HuH-7.5 (cell line): ENCODE measurements around the gene NPR3.
A peak's percentile ranks its signal among the peaks of the same experiment; 100 is the strongest.

Experiments
- DNase-seq: peaks from one replicate; pipeline ENCODE4 v3.0.0; 2011; ENCODE audit warnings: low spot score

The NPR3 gene, protein sequence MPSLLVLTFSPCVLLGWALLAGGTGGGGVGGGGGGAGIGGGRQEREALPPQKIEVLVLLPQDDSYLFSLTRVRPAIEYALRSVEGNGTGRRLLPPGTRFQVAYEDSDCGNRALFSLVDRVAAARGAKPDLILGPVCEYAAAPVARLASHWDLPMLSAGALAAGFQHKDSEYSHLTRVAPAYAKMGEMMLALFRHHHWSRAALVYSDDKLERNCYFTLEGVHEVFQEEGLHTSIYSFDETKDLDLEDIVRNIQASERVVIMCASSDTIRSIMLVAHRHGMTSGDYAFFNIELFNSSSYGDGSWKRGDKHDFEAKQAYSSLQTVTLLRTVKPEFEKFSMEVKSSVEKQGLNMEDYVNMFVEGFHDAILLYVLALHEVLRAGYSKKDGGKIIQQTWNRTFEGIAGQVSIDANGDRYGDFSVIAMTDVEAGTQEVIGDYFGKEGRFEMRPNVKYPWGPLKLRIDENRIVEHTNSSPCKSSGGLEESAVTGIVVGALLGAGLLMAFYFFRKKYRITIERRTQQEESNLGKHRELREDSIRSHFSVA

DNA sequence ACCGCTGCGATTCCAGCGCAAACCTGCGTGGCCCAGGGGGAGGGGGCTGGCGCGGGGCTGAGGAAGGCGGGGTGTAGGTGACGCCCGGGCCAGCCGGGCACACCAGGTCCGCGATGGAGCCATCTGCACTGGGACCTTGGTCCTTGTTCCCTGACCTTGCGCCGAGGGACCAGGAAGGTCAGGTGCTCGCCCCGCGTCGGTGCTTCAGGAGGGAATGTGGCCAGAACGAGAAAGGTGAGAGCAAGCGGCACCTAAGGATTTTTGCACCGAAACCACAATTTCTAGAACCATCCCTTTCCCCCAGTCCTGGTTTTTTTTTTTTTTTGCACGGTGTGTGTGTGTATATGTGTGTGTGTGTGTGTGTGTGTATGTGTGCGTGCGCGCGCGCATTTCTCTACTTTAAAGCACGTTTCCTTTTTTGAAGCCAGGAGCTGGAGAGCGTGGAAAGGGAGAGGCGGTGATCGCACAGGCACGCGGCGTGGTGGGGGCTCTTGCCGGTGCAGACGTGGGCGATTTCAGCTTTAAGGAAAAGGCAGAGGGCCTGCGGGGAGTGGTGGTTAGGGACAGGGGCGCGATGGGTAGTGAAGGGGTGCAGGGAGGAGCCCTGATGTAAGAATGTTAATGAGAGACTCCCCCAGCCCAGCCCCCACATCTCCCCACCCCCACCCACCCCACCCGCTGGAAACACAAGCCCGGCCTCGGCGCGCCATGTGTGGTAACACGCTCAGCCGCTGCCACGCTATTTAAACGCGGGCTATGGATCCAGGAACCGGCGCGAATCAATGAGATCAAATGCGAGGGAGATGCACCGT lies at the start of gene NPR3:
NPR3 (plus strand) TSS at position 772 of the 812 bp plus-strand sequence. CDS start 456 bp downstream, outside the sequence.
- peak; percentile 45 for DNase-seq

DNA sequence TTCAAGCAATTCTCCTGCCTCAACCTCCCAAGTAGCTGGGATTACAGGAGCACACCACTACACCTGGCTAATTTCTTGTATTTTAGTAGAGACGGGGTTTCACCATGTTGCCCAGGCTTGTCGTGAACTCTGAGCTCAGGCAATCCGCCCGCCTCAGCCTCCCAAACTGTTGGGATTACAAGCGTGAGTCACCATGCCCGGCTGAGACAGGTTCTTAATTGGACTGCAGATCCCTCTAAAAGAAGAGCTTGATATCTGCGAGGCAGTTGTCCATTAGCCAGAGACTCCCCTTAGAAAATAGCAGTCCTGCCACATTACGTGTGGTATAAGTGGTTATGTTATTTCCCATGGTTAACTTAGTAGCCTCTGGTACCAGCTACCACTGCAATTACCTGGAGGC lies 46.6 kb upstream of the NPR3 start:
- no peak for DNase-seq

DNA sequence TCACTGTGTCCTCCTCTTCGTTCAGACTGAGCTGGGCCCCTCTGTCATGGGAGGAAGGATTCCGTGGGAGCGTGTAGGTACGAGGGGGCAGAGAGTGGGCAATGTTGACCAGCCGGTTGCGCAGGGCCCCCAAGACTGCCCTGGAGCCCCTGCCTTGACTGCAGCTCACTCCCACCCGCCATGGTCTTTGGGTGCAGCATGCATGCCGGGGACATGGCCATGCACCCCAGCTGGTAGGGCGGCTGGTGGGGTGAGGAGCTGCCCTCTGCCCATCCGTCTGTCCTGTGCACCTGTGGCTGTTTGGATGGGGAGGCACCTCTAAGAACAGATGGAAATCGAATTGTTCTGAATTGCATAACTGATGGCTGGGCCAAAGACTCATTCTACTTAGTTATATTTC lies 42.6 kb upstream of the NPR3 start:
- DNase-seq: no peak

DNA sequence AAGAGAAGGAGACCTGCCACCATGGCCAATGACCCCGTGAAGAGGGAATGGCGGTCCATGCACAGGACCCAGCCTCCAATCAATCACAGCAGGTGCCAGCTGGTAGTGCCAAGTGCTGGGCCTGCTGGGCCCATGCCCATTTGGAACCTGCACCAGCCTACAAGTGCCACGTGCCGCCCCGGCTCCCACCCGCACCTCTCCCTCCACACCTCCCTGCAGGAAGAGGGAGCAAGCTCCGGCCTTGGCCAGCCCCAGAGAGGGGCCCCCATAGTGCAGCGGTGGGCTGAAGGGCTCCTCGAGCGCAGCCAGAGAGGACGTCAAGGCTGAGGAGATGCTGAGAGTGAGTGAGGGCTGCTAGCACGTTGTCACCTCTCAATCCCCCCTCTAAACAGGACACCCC lies 37.8 kb upstream of the NPR3 start:
- no peak for DNase-seq

DNA sequence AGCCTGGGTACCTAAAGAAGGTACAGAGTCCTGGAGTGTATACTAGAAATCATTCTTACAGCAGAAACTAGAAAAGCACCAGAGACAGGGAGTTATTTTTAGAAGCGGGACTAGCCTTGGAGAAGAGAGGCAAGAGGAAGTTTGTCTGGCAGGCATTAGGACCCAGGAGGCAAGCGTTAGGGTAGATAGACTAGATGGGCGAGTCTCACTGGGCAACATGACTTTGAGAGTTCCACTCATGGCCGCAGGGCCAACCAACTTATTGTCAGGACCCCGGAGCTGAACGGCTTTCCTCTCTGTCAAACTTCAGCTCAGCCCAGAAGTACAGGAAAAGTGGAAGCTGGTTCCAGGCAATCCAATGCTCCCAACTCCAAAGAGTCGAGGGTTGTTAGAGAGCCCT lies 34.1 kb upstream of the NPR3 start:
- DNase-seq: no peak

DNA sequence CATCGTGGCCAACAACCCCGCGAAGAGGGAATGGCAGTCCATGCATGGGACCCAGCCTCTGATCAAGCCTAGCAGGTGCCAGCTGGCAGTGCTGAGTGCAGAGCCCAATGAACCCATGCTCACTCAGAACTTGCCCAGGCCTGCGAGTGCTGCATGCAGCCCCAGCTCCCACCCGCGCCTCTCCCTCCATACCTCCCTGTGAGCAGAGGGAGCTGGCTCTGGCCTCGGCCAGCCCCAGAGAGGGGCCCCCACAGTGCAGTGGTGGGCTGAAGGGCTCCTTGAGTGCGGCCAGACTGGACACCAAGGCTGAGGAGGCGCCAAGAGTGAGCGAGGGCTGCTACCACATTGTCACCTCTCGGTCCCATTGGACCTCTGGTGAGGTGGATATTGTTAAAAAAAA lies 32.6 kb upstream of the NPR3 start:
- no peak for DNase-seq

DNA sequence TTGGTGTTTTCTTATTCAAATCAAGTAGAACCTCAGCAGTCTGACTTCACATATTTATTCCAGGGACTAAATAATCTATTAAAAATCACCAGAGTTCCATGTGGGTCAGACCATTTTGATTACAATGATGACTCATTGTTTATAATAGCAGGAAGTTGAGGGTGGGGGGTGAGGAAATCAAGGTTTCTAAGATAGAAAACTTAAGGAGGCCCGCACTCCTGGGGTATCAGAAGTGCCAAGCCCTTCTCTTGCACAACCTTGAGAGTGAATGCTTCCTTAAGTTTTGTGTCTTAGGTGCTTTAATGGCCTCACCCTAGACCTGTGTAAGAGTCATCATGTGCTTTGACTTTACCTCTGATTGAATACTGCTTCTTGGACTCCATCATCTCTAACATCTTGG lies 31.9 kb upstream of the NPR3 start:
- no peak for DNase-seq

DNA sequence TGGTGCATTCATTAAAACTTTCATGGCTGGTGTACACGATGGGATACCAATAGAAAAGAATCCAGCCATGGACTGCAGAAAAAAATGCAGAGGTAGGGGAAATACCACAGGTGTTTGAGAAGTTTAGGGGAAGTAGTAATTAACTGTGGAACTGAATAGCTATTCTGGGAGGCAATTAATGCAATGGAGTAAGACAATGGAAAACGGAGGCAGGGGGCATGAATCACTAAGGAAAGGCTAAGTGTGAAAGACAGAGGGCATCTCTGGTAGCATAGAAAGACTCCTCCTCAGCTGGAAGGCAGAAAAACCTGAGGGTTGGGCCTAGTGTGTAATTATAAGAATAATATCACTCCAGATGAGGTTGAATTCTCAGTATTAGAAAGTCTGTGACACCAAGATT lies 30.9 kb upstream of the NPR3 start:
- DNase-seq: no peak

DNA sequence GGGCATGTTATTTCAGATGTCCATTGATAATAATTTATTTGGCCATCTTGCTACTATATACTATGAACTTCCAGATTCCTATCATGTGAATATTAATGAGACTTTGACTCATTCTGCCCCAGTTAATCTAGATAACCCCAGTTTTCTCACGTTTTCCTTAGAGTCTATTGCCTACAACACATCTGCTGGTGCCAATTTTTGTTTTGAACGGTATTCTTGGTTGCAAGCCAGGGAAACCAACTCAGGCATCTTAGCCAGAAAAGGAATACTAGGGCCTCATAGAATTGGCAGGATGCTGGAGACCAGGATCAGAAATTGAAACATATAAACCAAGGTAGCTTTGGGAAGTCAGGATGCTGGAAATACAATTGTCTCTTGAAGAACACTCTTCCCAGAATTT lies 28.0 kb upstream of the NPR3 start:
- no peak for DNase-seq

DNA sequence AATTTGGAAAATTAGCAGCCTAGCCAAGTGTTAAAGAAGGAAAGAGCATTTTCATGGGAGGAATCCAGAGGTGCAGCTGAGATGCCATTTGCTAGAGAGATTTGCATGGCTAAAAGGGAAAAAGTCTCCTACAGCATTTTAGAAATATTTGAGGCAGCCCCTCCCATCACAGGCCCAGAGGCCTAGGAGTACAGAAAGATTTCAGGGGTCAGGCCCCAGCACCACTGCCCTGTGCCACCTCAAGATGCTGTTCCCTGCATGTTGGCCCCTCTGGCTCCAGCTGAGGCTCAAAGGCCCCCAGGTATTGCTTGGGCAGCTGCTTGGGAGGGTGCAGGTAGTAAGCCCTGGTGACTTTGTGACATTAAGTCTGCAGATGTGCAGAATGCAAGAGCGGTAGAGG lies 26.9 kb upstream of the NPR3 start:
- no peak for DNase-seq

DNA sequence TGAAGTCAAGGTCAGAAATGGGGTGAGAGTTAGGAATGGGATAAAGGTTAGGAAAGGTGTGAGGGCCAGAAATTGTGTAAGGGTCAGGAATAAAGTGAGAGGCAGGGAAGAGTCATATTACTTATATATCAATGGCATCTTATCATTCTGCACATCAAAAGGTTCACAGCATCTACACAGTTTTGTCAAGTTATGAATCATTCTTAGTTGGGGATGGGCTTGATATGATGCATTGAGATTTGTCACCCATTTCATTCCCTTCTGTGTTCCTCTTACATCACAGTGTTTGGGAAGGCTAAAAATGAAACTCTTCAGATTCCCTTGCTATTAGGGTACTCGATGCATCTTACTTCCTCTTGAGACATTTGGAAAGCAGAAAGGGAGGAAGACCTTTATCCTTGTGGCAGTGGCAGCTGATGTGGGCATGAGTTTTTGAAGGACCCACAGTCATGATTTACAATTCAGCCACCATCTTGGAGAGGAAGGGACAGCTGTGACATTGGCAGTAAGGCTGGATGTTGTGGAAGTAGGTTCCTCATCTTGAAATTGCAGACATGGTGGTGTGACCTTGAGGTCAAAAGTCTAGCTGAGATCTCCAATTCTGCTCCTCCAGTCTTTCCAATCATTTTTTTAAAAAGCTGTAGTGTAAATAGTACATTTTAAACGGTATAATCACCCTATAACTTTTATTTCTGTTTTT lies 24.2 kb upstream of the NPR3 start:
- no peak for DNase-seq

DNA sequence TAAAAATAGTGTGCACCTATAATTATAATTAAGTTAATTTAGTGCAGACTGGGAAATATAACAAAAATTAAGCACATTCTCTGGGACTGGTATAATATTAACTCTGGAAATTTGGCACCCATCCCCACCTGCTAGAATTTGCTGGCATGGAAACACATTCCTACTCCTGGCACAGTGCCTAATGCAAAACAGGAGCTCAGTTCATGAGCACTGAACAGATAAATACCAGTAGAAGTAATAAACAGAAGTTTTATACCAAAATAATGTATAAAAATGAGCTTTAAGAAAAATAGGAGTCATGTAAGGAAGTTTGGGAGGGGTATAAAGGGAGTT lies 23.7 kb upstream of the NPR3 start:
- DNase-seq: no peak

DNA sequence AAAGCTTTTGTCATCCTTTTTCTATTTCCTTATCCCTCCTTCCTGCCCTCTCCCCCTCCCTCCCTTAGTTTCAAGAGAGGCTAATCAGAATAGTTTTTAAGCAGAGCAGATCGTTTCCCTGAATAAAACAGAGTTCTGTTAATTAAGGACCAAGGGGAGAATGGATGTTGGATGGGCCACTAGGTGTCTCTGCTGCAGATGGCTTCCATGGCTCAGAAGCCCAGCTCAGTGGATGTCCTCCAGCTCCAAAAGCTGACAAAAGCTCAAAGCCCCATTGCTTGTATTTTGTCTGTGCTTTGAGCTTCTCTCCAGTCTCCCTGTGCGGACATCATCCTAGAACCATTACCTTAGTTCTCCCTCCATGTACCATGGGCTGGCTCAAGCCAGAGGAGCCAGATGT lies 21.0 kb upstream of the NPR3 start:
- DNase-seq: no peak

DNA sequence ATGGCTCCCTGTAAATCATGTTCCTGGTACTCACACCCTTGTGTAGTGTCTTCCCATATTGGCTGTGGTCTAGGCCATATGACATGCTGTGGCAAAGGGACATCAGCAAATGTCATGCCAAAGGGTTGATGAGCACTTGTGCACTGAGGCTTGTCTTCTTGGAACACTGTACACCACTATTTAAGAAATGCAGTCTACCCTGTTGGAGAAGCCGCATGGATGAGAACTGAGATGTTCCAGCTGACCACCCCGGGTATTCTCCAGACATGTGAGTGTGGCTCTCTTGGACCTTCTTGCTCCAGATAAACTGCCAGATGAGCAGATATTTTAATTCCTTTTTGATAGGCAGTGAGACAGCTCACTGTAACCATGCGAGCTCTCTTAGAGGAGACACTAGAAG lies 20.5 kb upstream of the NPR3 start:
- no peak for DNase-seq

DNA sequence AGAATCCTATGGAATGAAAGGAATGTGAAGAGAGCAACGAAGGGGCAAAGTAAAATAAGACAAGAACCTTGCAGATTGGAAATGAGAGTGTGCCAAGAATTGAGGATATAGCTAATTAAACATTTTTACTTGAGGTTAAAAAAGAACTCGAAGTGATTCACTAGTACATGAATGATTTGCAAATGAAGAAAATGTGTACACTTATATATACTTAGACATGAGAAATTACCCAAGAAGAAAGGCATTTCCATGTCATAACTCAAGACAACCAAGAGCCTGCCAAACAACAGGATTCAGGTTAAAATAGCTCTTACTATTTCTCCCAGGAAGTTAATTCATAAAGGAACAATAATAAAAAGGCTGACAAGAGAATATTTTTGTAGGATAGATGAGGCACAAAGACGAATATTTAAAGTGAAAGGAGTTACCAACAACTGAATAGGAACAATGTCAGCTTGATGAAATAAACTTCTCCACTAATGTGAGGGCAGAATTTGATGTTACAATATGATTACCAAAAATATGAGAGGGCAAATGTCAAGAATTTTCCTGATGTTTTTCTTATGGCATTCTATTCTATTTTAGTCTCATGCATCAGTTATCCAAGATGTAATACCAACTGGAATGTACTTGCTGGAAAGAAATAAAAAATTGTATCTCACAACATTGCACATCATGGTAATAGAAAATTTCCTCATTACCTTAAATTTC lies 18.9 kb upstream of the NPR3 start:
- DNase-seq: no peak

DNA sequence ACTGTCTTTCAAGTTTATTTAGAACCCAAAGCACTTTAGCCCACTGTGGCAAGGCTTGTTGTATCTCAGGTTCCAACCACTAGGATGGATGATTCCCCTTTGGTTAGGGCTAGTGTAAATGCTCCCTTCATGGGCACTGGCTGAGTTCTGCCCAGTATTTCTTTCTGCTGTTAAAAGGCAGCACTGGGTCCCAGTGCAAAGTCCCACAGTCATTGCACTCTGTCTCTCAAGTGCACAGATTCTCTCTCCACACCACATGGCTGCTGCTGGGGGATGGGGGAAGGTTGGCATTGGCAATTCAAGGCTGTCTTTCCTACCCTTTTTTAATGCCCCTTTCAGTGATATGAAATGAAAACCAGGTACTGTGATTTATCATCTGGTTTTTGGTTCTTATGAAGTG lies 7.2 kb upstream of the NPR3 start:
- no peak for DNase-seq

DNA sequence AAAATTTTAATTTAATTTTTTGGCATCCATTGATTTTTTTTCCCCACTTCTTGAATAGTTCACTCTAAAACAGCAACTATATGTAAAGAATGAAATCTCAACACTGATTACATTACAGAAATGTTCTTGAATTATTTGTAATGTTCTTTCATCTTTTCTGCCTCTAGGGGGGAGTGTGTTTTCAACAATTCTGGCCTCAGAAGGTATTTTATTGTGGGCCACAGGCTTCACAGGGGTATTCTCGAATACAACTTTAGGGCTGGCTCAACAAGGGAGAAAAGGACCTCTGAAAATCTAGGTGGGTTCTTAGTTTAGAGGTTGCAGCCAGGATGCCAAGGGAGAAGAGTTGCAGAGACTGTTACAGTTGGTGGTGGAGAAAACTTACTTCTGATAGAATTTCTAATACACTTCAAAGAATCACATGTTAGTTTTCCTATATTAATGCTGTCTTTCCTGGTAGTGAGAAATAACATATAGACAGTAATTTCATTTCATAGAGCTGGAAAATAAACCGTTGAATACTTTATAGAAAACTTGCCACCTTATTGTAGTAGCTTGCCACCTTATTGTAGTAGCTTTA lies 3.6 kb upstream of the NPR3 start:
- DNase-seq: no peak

DNA sequence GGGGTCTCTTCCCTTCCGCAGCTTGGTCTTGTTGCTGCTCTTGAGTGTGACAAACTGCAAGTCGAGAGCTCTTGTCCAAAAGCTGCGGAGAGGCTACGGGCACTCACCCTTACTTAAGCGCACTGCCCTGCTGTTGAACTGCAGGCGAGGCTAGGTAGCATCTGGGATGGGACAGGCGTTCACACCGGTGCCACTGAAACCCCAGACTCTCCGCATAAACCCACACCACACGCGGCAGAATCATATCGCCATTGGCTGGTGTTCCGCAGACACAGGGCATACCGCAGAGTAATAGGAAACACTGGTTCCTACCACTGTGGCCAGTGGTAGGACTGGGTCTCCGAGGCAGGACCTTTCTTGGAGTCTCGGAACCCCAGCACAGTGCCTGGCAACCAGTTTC lies 2.2 kb upstream of the NPR3 start:
- no peak for DNase-seq

DNA sequence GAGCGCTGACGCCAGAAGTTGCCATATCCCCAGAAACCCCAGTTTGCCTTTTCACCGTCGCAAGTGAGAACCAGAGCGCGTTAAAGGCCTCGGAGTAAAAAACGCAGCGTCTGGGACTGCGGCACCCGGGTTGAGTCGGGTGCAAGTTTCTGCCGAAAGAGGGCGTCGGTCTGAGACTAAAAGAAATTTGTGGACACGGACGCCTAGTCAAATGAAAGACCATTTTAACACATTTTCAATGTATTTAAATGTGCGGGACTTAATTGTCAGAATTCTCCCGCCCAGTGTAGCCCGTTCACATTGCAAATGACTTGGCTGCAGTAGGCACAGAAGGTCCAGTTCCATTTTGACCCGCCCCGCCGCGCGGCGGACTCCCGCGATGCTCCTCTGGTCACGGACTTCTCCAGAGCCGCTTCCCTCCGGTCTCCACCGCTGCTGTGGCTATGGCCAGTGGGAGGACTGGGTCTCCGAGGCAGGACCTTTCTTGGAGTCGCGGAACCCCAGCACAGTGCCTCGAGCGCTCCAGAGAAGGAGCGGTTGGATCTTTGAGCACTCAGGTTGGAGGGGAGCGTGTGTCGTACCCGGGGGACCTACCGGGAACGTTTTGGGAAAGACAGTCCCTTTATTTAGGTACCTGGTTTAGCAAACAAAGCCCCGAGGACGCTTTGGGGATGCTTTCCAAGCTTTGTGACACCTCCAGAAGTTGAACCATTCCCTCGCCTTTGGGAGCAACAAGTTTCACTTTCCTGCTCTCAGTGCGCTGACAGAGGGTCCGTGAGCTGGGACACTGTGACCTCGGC lies 1.2 kb upstream of the NPR3 start:
- DNase-seq: peak; percentile 76

DNA sequence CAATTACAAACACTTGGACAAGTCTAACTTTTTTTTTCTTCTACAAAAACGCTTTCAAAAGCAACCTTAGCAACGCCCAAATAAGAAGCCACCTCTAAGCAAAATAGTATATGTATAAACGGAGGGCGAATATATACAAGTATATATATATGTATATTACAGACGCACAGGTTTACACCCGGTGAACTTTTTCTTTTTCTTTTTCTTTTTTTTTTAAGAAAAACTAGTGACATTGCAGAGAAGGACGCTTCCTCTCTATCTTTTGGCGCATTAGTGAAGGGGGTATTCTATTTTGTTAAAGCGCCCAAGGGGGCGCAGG lies 200 bp downstream of the NPR3 start:
- DNase-seq: no peak
